HEK293 (cell line): ENCODE data around the gene ACVR1C.

ENCODE experiments used
- CTCF ChIA-PET: fragments of 350-600 bp; formaldehyde crosslinking; extraction: SDS; loops from one replicate; lab custom pipeline; 2021; ENCODE audit warnings: antibody characterized with exemption; lab: Yijun Ruan, JAX
- POLR2A ChIA-PET: fragments of 300-600 bp; formaldehyde crosslinking; extraction: SDS; loops from one replicate; lab custom pipeline; 2020; ENCODE audit warnings: antibody characterized with exemption, inconsistent platforms; lab: Yijun Ruan, JAX
- H3K27ac ChIP-seq: fragments of 200-500 bp; sonication (Bioruptor generic); 2 replicates; pipeline ENCODE4 v1.5.1; 2014; ENCODE audit warnings: low read depth, low read length, control low read depth, inconsistent platforms; ENCODE audit errors: extremely low read depth
- H3K36me3 ChIP-seq, 2 experiments: fragments of 200-500 bp in 1 of 2; sonication (Bioruptor generic) in 1 of 2; 1 replicate in 1 of 2; 2 replicates in 1 of 2; pipeline ENCODE4 v1.5.1; 2014 to 2017; ENCODE audit warnings: inconsistent platforms in 2 of 2, low read length in 2 of 2; ENCODE audit not compliant: control insufficient read depth in 2 of 2, insufficient read depth in 1 of 2
- H3K4me1 ChIP-seq: fragments of 200-500 bp; sonication (Bioruptor generic); 2 replicates; pipeline ENCODE4 v1.5.1; 2014; ENCODE audit warnings: mild to moderate bottlenecking, low read length, inconsistent platforms; ENCODE audit not compliant: control insufficient read depth, insufficient read depth
- H3K4me3 ChIP-seq: 2 replicates; pipeline ENCODE4 v1.5.1; 2011; ENCODE audit warnings: low read depth, mild to moderate bottlenecking, control low read depth, low read length, moderate library complexity
- H3K9me3 ChIP-seq: fragments of 200-500 bp; sonication (Bioruptor generic); 2 replicates; pipeline ENCODE4 v1.5.1; 2014; ENCODE audit warnings: low read depth, low read length, inconsistent platforms; ENCODE audit not compliant: control insufficient read depth, insufficient read depth
- FEZF1 ChIP-seq: fragments of 450-650 bp; formaldehyde crosslinking; IDR thresholded peaks from 2 replicates; pipeline ENCODE4 v1.5.1; 2016; ENCODE audit warnings: missing biosample characterization, missing genetic modification characterization
- INSM2 ChIP-seq: fragments of 450-650 bp; formaldehyde crosslinking; IDR thresholded peaks from 2 replicates; pipeline ENCODE4 v1.5.1; 2016; ENCODE audit warnings: missing biosample characterization, missing genetic modification characterization
- MEIS1 ChIP-seq: sonication (generic); formaldehyde crosslinking; IDR thresholded peaks from 2 replicates; pipeline ENCODE4 v1.8.1; 2022; ENCODE audit warnings: missing genetic modification reagents, mild to moderate bottlenecking, borderline replicate concordance
- ZNF16 ChIP-seq: fragments of 450-650 bp; formaldehyde crosslinking; IDR thresholded peaks from 2 replicates; pipeline ENCODE4 v1.5.1; 2016; ENCODE audit warnings: low read depth, missing biosample characterization, missing genetic modification characterization
- ZNF174 ChIP-seq: fragments of 450-650 bp; formaldehyde crosslinking; IDR thresholded peaks from 2 replicates; pipeline ENCODE4 v1.5.0; 2017; ENCODE audit warnings: missing biosample characterization, mild to moderate bottlenecking, missing genetic modification characterization
- ZNF184 ChIP-seq: fragments of 450-650 bp; IDR thresholded peaks from 2 replicates; pipeline ENCODE4 v1.5.1; 2018; ENCODE audit warnings: missing biosample characterization, mild to moderate bottlenecking, missing genetic modification characterization
- ZNF266 ChIP-seq: fragments of 450-650 bp; formaldehyde crosslinking; IDR thresholded peaks from 2 replicates; pipeline ENCODE4 v1.5.1; 2016; ENCODE audit warnings: missing biosample characterization, missing genetic modification characterization, low read depth
- ZNF350 ChIP-seq: fragments of 450-650 bp; formaldehyde crosslinking; IDR thresholded peaks from 2 replicates; pipeline ENCODE4 v1.5.0; 2017; ENCODE audit warnings: missing biosample characterization, mild to moderate bottlenecking, missing genetic modification characterization
- ZNF530 ChIP-seq: fragments of 450-650 bp; formaldehyde crosslinking; IDR thresholded peaks from 2 replicates; pipeline ENCODE4 v1.5.1; 2016; ENCODE audit warnings: low read depth, missing biosample characterization, missing genetic modification characterization
- ZNF600 ChIP-seq: fragments of 450-650 bp; formaldehyde crosslinking; IDR thresholded peaks from 2 replicates; pipeline ENCODE4 v1.5.1; 2016; ENCODE audit warnings: missing biosample characterization, missing genetic modification characterization
- ZNF658 ChIP-seq: fragments of 450-650 bp; formaldehyde crosslinking; IDR thresholded peaks from 2 replicates; pipeline ENCODE4; 2016; ENCODE audit warnings: missing biosample characterization, missing genetic modification characterization
- ZNF747 ChIP-seq: fragments of 450-650 bp; formaldehyde crosslinking; IDR thresholded peaks from 2 replicates; pipeline ENCODE4 v1.5.1; 2016; ENCODE audit warnings: missing biosample characterization, missing genetic modification characterization
- TF ChIP-seq, protein P1 (sequence below): fragments of 450-650 bp; formaldehyde crosslinking; IDR thresholded peaks from 2 replicates; pipeline ENCODE4 v1.5.1; 2016; ENCODE audit warnings: missing biosample characterization, missing genetic modification characterization
- TF ChIP-seq, protein P2 (sequence below): fragments of 450-650 bp; formaldehyde crosslinking; IDR thresholded peaks from 2 replicates; pipeline ENCODE4 v1.5.1; 2016; ENCODE audit warnings: missing biosample characterization, missing genetic modification characterization
- TF ChIP-seq, protein P3 (sequence below): fragments of 450-650 bp; formaldehyde crosslinking; conservative IDR thresholded peaks from 2 replicates; pipeline ENCODE4 v1.5.1; 2016; ENCODE audit warnings: low read depth, missing biosample characterization, missing genetic modification characterization

The ACVR1C gene

DNA sequence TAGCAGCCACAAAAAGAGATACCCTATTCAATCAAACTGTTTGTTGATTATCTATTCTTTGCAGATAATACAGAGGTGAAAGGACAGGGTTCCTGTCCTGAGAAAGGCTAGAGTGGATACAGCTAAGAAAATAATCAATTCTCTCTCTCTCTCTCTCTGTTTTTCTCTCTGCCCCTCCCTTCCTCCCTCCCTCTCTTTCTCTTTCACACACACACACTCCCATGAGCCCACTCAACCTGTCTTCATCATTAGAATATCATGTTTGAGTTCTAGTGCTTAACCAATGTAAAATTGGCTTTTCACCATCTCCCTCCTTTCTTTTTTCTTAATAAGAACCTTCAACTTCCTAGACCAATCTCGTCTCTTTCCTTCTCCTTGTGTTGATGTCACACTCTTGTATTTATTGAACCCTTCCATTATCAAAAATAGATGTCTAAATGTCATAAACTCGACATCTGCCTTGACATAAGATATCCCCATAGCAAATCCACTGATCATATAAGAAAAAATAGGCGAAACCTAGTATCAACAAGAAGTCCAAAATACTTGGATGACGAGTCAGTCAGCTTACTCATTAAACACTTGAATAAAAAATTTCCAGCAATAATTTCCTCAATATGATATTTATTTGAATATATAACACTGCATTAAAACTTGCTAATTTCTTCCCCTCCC is 141.9 kb downstream of the ACVR1C start (continued):
- TF ChIP-seq, protein P1, sequence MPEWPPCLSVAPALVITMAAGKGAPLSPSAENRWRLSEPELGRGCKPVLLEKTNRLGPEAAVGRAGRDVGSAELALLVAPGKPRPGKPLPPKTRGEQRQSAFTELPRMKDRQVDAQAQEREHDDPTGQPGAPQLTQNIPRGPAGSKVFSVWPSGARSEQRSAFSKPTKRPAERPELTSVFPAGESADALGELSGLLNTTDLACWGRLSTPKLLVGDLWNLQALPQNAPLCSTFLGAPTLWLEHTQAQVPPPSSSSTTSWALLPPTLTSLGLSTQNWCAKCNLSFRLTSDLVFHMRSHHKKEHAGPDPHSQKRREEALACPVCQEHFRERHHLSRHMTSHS (tag by site-specific recombination), result no peak
- no peak for TF ChIP-seq ZNF530 (tag by site-specific recombination)
- no peak for TF ChIP-seq ZNF658 (tag by site-specific recombination)
- TF ChIP-seq, protein P2, sequence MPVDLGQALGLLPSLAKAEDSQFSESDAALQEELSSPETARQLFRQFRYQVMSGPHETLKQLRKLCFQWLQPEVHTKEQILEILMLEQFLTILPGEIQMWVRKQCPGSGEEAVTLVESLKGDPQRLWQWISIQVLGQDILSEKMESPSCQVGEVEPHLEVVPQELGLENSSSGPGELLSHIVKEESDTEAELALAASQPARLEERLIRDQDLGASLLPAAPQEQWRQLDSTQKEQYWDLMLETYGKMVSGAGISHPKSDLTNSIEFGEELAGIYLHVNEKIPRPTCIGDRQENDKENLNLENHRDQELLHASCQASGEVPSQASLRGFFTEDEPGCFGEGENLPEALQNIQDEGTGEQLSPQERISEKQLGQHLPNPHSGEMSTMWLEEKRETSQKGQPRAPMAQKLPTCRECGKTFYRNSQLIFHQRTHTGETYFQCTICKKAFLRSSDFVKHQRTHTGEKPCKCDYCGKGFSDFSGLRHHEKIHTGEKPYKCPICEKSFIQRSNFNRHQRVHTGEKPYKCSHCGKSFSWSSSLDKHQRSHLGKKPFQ, result no peak
- TF ChIP-seq ZNF600 (tag by site-specific recombination), result no peak
- no peak for TF ChIP-seq ZNF350 (tag by site-specific recombination)
- TF ChIP-seq ZNF747 (tag by site-specific recombination), result no peak
- no peak for TF ChIP-seq ZNF16 (tag by site-specific recombination)
- no peak for TF ChIP-seq INSM2 (tag by site-specific recombination)
- no peak for TF ChIP-seq ZNF184 (tag by site-specific recombination)

GRCh38 chr2:157480182-157480961 is 148.3 kb downstream of the ACVR1C start:
- ChIA-PET CTCF (interaction anchor here (2.3 kb wide), 1 partner anchor 10 kb away, joined by 6 read pairs; no protein-coding TSS in a partner anchor), POLR2A (no interaction called here)
- no peaks in the 10 kb centered on the region for H3K36me3 ChIP-seq
- H3K4me3 ChIP-seq, result no peak overlapping the region
- no peaks in the 10 kb centered on the region for H3K4me1 ChIP-seq
- TF ChIP-seq, protein P3, sequence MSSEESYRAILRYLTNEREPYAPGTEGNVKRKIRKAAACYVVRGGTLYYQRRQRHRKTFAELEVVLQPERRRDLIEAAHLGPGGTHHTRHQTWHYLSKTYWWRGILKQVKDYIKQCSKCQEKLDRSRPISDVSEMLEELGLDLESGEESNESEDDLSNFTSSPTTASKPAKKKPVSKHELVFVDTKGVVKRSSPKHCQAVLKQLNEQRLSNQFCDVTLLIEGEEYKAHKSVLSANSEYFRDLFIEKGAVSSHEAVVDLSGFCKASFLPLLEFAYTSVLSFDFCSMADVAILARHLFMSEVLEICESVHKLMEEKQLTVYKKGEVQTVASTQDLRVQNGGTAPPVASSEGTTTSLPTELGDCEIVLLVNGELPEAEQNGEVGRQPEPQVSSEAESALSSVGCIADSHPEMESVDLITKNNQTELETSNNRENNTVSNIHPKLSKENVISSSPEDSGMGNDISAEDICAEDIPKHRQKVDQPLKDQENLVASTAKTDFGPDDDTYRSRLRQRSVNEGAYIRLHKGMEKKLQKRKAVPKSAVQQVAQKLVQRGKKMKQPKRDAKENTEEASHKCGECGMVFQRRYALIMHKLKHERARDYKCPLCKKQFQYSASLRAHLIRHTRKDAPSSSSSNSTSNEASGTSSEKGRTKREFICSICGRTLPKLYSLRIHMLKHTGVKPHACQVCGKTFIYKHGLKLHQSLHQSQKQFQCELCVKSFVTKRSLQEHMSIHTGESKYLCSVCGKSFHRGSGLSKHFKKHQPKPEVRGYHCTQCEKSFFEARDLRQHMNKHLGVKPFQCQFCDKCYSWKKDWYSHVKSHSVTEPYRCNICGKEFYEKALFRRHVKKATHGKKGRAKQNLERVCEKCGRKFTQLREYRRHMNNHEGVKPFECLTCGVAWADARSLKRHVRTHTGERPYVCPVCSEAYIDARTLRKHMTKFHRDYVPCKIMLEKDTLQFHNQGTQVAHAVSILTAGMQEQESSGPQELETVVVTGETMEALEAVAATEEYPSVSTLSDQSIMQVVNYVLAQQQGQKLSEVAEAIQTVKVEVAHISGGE (tag by site-specific recombination), result no peak
- TF ChIP-seq FEZF1 (no peak), MEIS1 (CRISPR knock-in tag) (no peak), ZNF174 (tag by site-specific recombination) (no peak), ZNF266 (tag by site-specific recombination) (no peak)
- H3K9me3 ChIP-seq, result no peaks in the 10 kb centered on the region
- no peak overlapping the region for H3K27ac ChIP-seq
